Fibroblast of lung (primary cell): ENCODE measurements around the gene PLXNA4.

ENCODE experiments used
- CTCF ChIP-seq, 2 donors: IDR thresholded peaks in 1 of 2; conservative IDR thresholded peaks in 1 of 2; 1 replicate in 1 of 2; 2 replicates in 1 of 2; pipeline ENCODE4 v1.5.1; 2011 to 2012; ENCODE audit warnings: low read length in 2 of 2, control low read depth in 1 of 2, inconsistent platforms in 1 of 2, low read depth in 1 of 2, mild to moderate bottlenecking in 1 of 2
- EZH2 ChIP-seq: IDR thresholded peaks from 2 replicates; pipeline ENCODE4 v1.5.1; 2012; ENCODE audit warnings: low read length, control low read depth, mild to moderate bottlenecking; ENCODE audit errors: missing control alignments

- TF ChIP-seq CTCF (conservative IDR thresholded peaks at IDR 0.05 in 1 of 2, IDR thresholded peaks at IDR 0.05 in 1 of 2; ENCODE audit: low read depth in 1 of 2, low read length in 2 of 2) (no peak), EZH2 (no peak)
Measured at GRCh38 chr7:132181371-132181770, 394.9 kb downstream of the PLXNA4 start.
